DMS 273 treated with DMSO at 0.1 percent for 48 hours (cell line): Measurements from ENCODE around the gene CXCL11.
"Not testable (repeated sequence)": the region's sequence is repeated elsewhere in the genome, so short reads cannot be mapped to it uniquely, and the experiment has no call there.

Source experiments
- DNase-seq: peaks from one replicate; lab custom pipeline; 2025; lab: John Stamatoyannopoulos, UW

CXCL11 gene

GRCh38 chr4:76042241-76042998, 6.5 kb upstream of the CXCL11 start:
- not testable (repeated sequence) for DNase-seq

GRCh38 chr4:76036855-76037254, 985 bp upstream of the CXCL11 start:
- no peak for DNase-seq

- DNase-seq, result peak; percentile 54
These were observed 729 bp downstream of the CXCL11 start for GRCh38 chr4:76035141-76035540.

- no peak for DNase-seq
These were observed 6.6 kb downstream of the CXCL11 start for GRCh38 chr4:76029300-76029699.

GRCh38 chr4:76028350-76028765, 7.5 kb downstream of the CXCL11 start:
- DNase-seq, result no peak

- DNase-seq, result no peak
These were observed 11.8 kb downstream of the CXCL11 start for GRCh38 chr4:76024065-76024464.

GRCh38 chr4:76023389-76023788, 12.5 kb downstream of the CXCL11 start, which contains the start of gene CXCL10:
CXCL10 (minus strand) TSS chr4:76023497; CDS start chr4:76023431, 66 bp downstream.
- DNase-seq, result no peak

GRCh38 chr4:76022677-76023076, 13.2 kb downstream of the CXCL11 start:
- DNase-seq, result no peak

GRCh38 chr4:76022031-76022430, 13.8 kb downstream of the CXCL11 start:
- DNase-seq, result no peak

- DNase-seq, result no peak
These were observed 18.7 kb downstream of the CXCL11 start for GRCh38 chr4:76017056-76017686.

- DNase-seq, result peak; percentile 46
These were observed 19.5 kb downstream of the CXCL11 start for GRCh38 chr4:76016393-76016792.

GRCh38 chr4:76013540-76013939, 22.3 kb downstream of the CXCL11 start:
- DNase-seq, result no peak

GRCh38 chr4:76012388-76012801, 23.5 kb downstream of the CXCL11 start:
- DNase-seq, result no peak

- DNase-seq, result no peak
These were observed 24.0 kb downstream of the CXCL11 start for GRCh38 chr4:76011700-76012387.

GRCh38 chr4:76011018-76011670, 24.7 kb downstream of the CXCL11 start:
- no peak for DNase-seq

GRCh38 chr4:76010576-76010975, 25.3 kb downstream of the CXCL11 start:
- DNase-seq, result no peak

GRCh38 chr4:76009311-76009710, 26.6 kb downstream of the CXCL11 start:
- DNase-seq, result no peak

- no peak for DNase-seq
These were observed 28.6 kb downstream of the CXCL11 start, which contains the start of gene CXCL9 for GRCh38 chr4:76007089-76007862. CXCL9 (minus strand) TSS chr4:76007509; CDS start chr4:76007449, 60 bp downstream.

- no peak for DNase-seq
These were observed 32.2 kb downstream of the CXCL11 start for GRCh38 chr4:76003620-76004019.

GRCh38 chr4:76003035-76003434, 32.8 kb downstream of the CXCL11 start:
- no peak for DNase-seq

GRCh38 chr4:76002176-76002575, 33.7 kb downstream of the CXCL11 start:
- DNase-seq, result no peak
